Diencephalon (tissue), 1 donor: Measurements from ENCODE around the gene TMEM120A. TPM values are rescaled to one million over a fixed set of nuclear protein-coding genes. Genes with fewer than 3 reads are reported as not detected.
A peak's percentile ranks its signal among the peaks of the same experiment; 100 is the strongest.

Experiments used
- small RNA-seq: library from RNA; depleted of rRNA; stranded (forward); fragments of <200 nt; gene quantifications from one replicate; pipeline ENCODE3, GENCODE V24; 2014
- total RNA-seq: library from RNA; depleted of rRNA; stranded (reverse); fragments of >200 nt; gene quantifications from one replicate; pipeline ENCODE4 v1.2.3, GENCODE V29; 2014

Gene TMEM120A
- total RNA-seq, result 53.3 TPM

GRCh38 chr7:75994388-75995051, at the start of gene TMEM120A:
TSS of gene TMEM120A (minus strand) at chr7:75994595. CDS start at chr7:75994570, 25 bp downstream.

Small RNA genes within 50 kb of the gene (small RNA-seq; reads per million reads assigned to genes)
- gene SNORA14A, result 4.5 reads per million, percentile 91 among the genes with 10 or more reads in this experiment

Other genes starting within 250 kb of the TMEM120A start
- gene CCL26, start 222.4 kb downstream of the TMEM120A start, total RNA-seq, result not detected
- not detected for gene CCL24, start 180.8 kb downstream of the TMEM120A start, total RNA-seq
- 66.4 TPM for gene RHBDD2, start 115.6 kb downstream of the TMEM120A start, total RNA-seq
- 62.5 TPM for gene POR, start 79.4 kb downstream of the TMEM120A start, total RNA-seq
- 20.5 TPM for gene STYXL1, start 53.4 kb upstream of the TMEM120A start, total RNA-seq
- 61.4 TPM for gene MDH2, start 53.5 kb upstream of the TMEM120A start, total RNA-seq
- gene SRRM3, start 207.3 kb upstream of the TMEM120A start, total RNA-seq, result 15.2 TPM